GM15510 (cell line): Measurements from ENCODE around the gene ANKS1A.

Experiments used
- POLR2A ChIP-seq: IDR thresholded peaks from 3 replicates; pipeline ENCODE4 v1.6.1; 2011; ENCODE audit warnings: borderline replicate concordance; ENCODE audit not compliant: insufficient read length; ENCODE audit errors: extremely low read depth

Gene ANKS1A

GRCh38 chr6:35076997-35077712 is 188.1 kb downstream of the ANKS1A start:
- TF ChIP-seq POLR2A, result no peak

GRCh38 chr6:35077713-35078105 is 188.7 kb downstream of the ANKS1A start:
- no peak for TF ChIP-seq POLR2A

- no peak for TF ChIP-seq POLR2A
These were observed 189.3 kb downstream of the ANKS1A start for GRCh38 chr6:35078226-35078850.

GRCh38 chr6:35078896-35079295 is 189.8 kb downstream of the ANKS1A start:
- TF ChIP-seq POLR2A, result no peak

- no peak for TF ChIP-seq POLR2A
These were observed 190.4 kb downstream of the ANKS1A start for GRCh38 chr6:35079311-35080000.

- no peak for TF ChIP-seq POLR2A
These were observed 191.1 kb downstream of the ANKS1A start for GRCh38 chr6:35080016-35080680.

- no peak for TF ChIP-seq POLR2A
These were observed 191.9 kb downstream of the ANKS1A start for GRCh38 chr6:35080821-35081425.

- no peak for TF ChIP-seq POLR2A
These were observed 192.4 kb downstream of the ANKS1A start for GRCh38 chr6:35081426-35081851.

- TF ChIP-seq POLR2A, result no peak
These were observed 193.1 kb downstream of the ANKS1A start for GRCh38 chr6:35082046-35082732.

GRCh38 chr6:35082733-35083403 is 193.8 kb downstream of the ANKS1A start:
- no peak for TF ChIP-seq POLR2A

- no peak for TF ChIP-seq POLR2A
These were observed 194.5 kb downstream of the ANKS1A start for GRCh38 chr6:35083507-35083906.

GRCh38 chr6:35084041-35084491 is 195.0 kb downstream of the ANKS1A start:
- no peak for TF ChIP-seq POLR2A

- TF ChIP-seq POLR2A, result no peak
These were observed 195.6 kb downstream of the ANKS1A start for GRCh38 chr6:35084511-35085203.
